ENCODE results near the gene EDN1.

GRCh38 chr6:12331951-12332749, 42.0 kb downstream of the EDN1 start:
- TF ChIP-seq POLR2A (IDR thresholded peaks at IDR 0.05; ENCODE audit: low read depth, low read length): no peak
- TF ChIP-seq CTCF (conservative IDR thresholded peaks at IDR 0.05; ENCODE audit: low read depth, low read length): no peak
- peak; percentile 55 for TF ChIP-seq CEBPB (IDR thresholded peaks at IDR 0.05; ENCODE audit: low read depth, low read length)
- TF ChIP-seq MXI1 (IDR thresholded peaks at IDR 0.05; ENCODE audit: borderline replicate concordance, low read depth, low read length): no peak
- no peak for TF ChIP-seq BHLHE40 (IDR thresholded peaks at IDR 0.05; ENCODE audit: low read depth, low read length)
- TF ChIP-seq MAZ (IDR thresholded peaks at IDR 0.05; ENCODE audit: borderline replicate concordance, low read depth, low read length): no peak
- no peak for TF ChIP-seq RAD21 (IDR thresholded peaks at IDR 0.05; ENCODE audit: low read length)
- TF ChIP-seq NFE2L2 (IDR thresholded peaks at IDR 0.05; ENCODE audit: low read depth, low read length): no peak

All from IMR-90 (cell line).